GM23248 (cell line): ENCODE results near the gene APEX2.

Experiments used
- EZH2 ChIP-seq: fragments of 200-600 bp; sonication (generic); IDR thresholded peaks from 2 replicates; pipeline ENCODE4 v1.6.1; 2018; ENCODE audit warnings: antibody characterized with exemption, mild to moderate bottlenecking; ENCODE audit not compliant: insufficient read depth, poor library complexity, severe bottlenecking
- EZH2phosphoT487 ChIP-seq: fragments of 200-600 bp; sonication (generic); IDR thresholded peaks from 2 replicates; pipeline ENCODE4 v1.6.1; 2018; ENCODE audit warnings: antibody characterized with exemption, moderate library complexity, mild to moderate bottlenecking, low read depth; ENCODE audit not compliant: insufficient read depth

DNA sequence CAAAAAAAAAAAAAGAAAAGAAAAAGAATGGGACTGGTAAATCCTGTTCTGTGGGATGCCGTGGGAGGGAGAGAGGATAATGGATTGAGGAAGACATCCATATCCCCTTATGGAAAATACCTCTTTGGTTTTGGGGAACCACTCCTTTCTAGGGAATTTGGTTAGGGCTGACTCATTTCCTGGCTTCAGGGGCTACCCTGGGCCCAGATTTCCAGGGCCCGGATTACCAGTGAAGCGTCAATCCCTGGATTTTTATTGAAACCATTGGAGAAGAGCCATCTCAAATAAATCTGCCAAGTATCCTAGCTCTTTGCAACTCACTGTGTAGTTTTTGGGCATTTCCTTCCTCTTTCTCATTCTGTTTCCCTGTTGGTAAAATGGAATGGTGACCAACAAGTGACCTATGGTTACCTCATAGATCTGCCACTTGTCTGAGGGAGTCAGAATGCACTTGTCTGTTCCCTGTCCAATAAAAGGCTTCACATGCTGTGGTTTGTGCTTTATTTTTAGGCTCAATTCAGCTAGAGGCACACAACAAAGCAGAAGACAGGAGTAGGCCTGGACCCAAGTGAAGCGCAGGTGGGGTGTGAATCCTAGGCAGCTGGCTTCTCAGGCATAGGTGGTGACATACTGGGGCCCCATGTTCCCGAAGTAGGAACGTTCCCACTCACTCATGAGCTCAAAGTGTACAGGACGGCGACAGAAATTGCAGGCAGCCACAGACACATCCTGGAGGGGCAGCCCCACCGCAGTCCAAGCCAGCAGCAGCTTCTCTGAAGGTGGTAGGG, 8.6 kb downstream of the APEX2 start:
- no peak for TF ChIP-seq EZH2
- no peak for TF ChIP-seq EZH2phosphoT487
